AG09319 (cell line): ENCODE results near the gene MACF1.

Experiments used
- DNase-seq: peaks from one replicate; pipeline ENCODE4 v3.0.0-alpha.2; 2010; ENCODE audit warnings: low read depth; ENCODE audit errors: extremely low read depth
- TF ChIP-seq, protein P1 (sequence below): IDR thresholded peaks from 2 replicates; pipeline ENCODE4 v1.5.1; 2011; ENCODE audit warnings: low read depth, mild to moderate bottlenecking, inconsistent platforms, low read length, moderate library complexity

Gene MACF1

GRCh38 chr1:39277879-39278278 lies 73.4 kb downstream of the MACF1 start:
- TF ChIP-seq, protein P1, sequence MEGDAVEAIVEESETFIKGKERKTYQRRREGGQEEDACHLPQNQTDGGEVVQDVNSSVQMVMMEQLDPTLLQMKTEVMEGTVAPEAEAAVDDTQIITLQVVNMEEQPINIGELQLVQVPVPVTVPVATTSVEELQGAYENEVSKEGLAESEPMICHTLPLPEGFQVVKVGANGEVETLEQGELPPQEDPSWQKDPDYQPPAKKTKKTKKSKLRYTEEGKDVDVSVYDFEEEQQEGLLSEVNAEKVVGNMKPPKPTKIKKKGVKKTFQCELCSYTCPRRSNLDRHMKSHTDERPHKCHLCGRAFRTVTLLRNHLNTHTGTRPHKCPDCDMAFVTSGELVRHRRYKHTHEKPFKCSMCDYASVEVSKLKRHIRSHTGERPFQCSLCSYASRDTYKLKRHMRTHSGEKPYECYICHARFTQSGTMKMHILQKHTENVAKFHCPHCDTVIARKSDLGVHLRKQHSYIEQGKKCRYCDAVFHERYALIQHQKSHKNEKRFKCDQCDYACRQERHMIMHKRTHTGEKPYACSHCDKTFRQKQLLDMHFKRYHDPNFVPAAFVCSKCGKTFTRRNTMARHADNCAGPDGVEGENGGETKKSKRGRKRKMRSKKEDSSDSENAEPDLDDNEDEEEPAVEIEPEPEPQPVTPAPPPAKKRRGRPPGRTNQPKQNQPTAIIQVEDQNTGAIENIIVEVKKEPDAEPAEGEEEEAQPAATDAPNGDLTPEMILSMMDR = no peak

DNA sequence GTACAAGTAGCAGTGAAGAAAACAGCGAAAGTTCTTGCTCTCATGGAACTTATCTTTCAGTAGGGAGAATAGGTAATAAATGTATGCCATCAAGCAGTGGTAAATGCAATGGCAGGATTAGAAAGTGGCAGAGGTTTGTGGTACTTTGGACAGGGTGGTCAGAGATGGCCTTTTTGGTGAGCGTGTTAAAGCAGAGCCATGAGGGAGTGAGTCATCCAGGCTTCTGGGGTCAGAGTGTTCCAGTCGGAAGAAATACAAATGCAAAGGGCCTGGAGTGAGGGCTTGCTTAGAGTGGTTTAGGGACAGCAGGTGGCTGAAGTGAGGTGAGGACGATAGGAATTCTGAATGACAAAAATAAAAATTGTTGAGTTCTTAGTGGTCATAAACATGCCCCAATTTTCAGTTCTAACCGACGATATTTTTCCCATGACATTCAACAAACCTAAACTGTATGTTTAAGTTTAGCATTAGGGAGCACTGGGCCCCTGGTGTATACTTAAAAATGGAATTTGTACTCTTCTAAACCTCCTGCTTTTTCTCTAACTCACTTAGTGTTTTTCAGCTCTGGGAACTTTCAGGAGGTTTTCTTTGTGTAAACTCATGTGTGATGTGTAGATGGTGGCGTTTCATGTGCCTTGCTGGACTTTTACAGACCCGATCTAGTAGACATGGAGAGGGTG lies 78.2 kb downstream of the MACF1 start:
- no peak for DNase-seq
- TF ChIP-seq, protein P1 = no peak

More at GRCh38 chr1:39277879-39278278, 73.4 kb downstream of the MACF1 start:
- DNase-seq = no peak

GRCh38 chr1:39283858-39284257 lies 79.4 kb downstream of the MACF1 start:
- DNase-seq = no peak
- TF ChIP-seq, protein P1 = no peak

DNA sequence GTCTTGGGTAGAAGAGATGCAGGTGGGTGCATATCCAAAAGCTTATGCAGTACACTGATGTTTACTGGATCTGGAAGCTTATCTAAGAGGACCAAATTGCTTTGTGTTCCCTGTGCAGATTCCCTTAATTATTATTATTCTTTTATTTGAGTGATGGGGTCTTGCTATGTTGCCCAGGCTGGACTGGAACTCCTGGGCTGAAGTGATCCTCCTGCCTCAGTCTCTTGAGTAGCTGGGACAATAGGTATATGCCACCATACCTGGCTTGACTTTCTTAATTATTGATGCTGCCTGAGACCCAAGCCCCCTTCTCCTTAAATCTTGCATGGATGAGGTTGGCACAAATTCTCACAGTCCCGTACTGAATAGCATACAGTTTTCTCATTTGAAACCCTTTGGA lies 83.0 kb downstream of the MACF1 start:
- TF ChIP-seq, protein P1 = no peak

GRCh38 chr1:39288735-39289465 lies 84.4 kb downstream of the MACF1 start:
- DNase-seq = no peak
- TF ChIP-seq, protein P1 = no peak

More for the DNA sequence above, 83.0 kb downstream of the MACF1 start:
- no peak for DNase-seq

GRCh38 chr1:39292401-39292800 lies 87.9 kb downstream of the MACF1 start:
- no peak for DNase-seq

More at GRCh38 chr1:39292401-39292800, 87.9 kb downstream of the MACF1 start:
- TF ChIP-seq, protein P1 = no peak
